AG04449 (cell line): ENCODE results near the gene NDUFA12.

ENCODE experiments used
- CTCF ChIA-PET: fragments of 350-600 bp; formaldehyde crosslinking; extraction: SDS; loops from one replicate; lab custom pipeline; 2021; ENCODE audit warnings: antibody characterized with exemption; lab: Yijun Ruan, JAX
- POLR2A ChIA-PET: fragments of 400-600, 350-600 bp; formaldehyde crosslinking; extraction: SDS; loops from one replicate; lab custom pipeline; 2020; ENCODE audit warnings: antibody characterized with exemption, inconsistent platforms; lab: Yijun Ruan, JAX
- DNase-seq: peaks from one replicate; pipeline ENCODE4 v3.0.0-alpha.2; 2010; ENCODE audit warnings: low read depth, low spot score
- H3K4me3 ChIP-seq: 2 replicates; pipeline ENCODE4 v1.5.1; 2011; ENCODE audit warnings: low read depth, mild to moderate bottlenecking, control low read depth, low read length
- TF ChIP-seq, protein P1 (sequence below): IDR thresholded peaks from one replicate; pipeline ENCODE4 v1.5.1; 2011; ENCODE audit warnings: mild to moderate bottlenecking, moderate library complexity, low read length, control low read depth, inconsistent platforms; ENCODE audit not compliant: insufficient read depth; ENCODE audit errors: missing control alignments

Gene NDUFA12

DNA sequence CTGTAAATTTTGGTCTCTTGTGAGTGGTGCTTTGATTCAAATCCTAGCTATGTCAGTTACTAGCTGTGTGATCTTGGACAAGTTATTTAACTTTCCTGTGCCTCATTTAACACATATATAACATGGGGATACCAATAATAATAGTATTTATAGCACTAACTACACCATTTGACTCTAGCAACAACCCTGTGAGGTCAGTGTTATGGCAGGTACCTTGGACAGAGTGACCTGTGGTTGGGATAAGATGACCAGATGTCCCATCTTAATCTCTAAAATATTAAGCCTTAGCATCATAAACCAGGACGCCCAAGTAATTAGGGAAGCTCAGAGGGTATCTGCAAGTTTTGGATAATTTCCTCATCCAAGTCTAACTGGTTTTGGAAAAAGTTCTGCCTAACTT lies 73.7 kb downstream of the NDUFA12 start:
- DNase-seq: no peak
- ChIA-PET POLR2A (no interaction called here), CTCF (no interaction called here)
- H3K4me3 ChIP-seq: no peak overlapping the region
- TF ChIP-seq, protein P1, sequence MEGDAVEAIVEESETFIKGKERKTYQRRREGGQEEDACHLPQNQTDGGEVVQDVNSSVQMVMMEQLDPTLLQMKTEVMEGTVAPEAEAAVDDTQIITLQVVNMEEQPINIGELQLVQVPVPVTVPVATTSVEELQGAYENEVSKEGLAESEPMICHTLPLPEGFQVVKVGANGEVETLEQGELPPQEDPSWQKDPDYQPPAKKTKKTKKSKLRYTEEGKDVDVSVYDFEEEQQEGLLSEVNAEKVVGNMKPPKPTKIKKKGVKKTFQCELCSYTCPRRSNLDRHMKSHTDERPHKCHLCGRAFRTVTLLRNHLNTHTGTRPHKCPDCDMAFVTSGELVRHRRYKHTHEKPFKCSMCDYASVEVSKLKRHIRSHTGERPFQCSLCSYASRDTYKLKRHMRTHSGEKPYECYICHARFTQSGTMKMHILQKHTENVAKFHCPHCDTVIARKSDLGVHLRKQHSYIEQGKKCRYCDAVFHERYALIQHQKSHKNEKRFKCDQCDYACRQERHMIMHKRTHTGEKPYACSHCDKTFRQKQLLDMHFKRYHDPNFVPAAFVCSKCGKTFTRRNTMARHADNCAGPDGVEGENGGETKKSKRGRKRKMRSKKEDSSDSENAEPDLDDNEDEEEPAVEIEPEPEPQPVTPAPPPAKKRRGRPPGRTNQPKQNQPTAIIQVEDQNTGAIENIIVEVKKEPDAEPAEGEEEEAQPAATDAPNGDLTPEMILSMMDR: no peak

DNA sequence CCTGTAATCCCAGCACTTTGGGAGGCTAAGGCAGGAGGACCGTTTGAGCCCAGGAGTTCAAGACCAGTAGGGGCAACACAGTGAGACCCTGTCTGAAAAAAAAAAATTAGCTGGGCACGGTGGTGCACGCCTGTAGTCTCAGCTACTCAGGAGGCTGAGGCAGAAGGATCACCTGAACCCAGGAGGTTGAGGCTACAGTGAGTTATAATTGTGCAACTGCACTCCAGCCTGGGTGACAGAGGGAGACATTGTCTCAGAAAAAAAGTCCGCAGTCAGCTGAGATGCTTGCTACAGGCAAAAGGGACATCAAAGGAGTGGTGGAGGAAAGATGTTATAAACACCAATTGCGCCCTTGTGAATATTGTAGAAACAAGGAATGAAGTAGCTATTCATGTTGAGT lies 77.8 kb downstream of the NDUFA12 start:
- TF ChIP-seq, protein P1: no peak
- H3K4me3 ChIP-seq: no peak overlapping the region
- no peak for DNase-seq
- ChIA-PET POLR2A (no interaction called here), CTCF (no interaction called here)

DNA sequence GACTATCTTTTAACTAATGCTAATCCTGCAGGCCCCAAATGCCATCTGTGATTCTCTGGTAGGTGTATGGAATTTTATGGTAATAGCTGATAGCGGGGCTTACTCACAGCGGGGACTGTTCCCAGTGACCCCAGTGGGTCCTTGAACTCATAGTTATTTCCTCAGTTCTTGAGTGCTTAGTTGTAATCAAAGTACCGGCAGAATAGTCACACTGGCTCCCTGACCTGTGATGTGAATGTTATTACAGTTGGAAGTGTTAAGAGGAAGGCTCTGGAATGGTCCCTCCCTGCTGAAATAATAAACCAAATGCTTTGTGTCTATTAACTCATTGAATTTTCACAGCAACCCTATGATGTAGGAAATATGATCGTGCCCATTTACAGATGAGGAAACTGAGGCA lies 78.3 kb downstream of the NDUFA12 start:
- DNase-seq: no peak
- TF ChIP-seq, protein P1: no peak
- ChIA-PET CTCF (no interaction called here), POLR2A (no interaction called here)
- no peak overlapping the region for H3K4me3 ChIP-seq

DNA sequence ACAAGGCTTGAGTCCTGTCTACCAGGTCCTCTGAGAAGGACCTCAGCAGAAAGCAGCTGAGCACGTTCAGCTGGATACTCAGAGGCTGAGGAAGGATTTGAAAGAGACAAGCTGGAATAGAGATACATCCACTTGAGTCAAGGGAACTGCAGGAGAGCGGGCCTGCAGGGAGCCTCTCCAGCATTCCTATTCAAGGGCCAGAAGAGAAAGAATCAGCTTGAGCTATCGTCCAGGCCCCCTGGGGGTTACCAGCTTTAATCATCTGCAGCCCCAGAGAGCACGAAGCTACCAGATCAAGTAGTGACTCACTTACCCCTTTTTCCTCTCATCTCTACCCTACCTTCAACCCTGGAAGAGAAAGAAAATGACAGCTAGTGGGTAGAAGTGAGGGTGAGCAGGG lies 80.9 kb downstream of the NDUFA12 start:
- H3K4me3 ChIP-seq: no peak overlapping the region
- CTCF ChIA-PET: no interaction called here
- no peak for DNase-seq
- TF ChIP-seq, protein P1: no peak
- POLR2A ChIA-PET: no interaction called here
